Osteoblast (primary cell): ENCODE data around the gene ADM5. TPM values are rescaled to one million over a fixed set of nuclear protein-coding genes. Genes with fewer than 3 reads are reported as not detected.

ENCODE experiments used
- DNase-seq: peaks from one replicate; pipeline ENCODE4 v3.0.0; 2011; ENCODE audit warnings: low spot score, mixed read lengths; ENCODE audit not compliant: insufficient read length; ENCODE audit errors: missing footprints
- H2AFZ ChIP-seq: 2 replicates; pipeline ENCODE4 v1.6.0; 2011; ENCODE audit warnings: mild to moderate bottlenecking, low read length
- H3K27ac ChIP-seq: 2 replicates; pipeline ENCODE4 v1.5.1; 2011; ENCODE audit warnings: mild to moderate bottlenecking, low read depth, low read length, moderate library complexity
- H3K27me3 ChIP-seq: 2 replicates; pipeline ENCODE4 v1.6.0; 2012; ENCODE audit warnings: mild to moderate bottlenecking, control low read depth, inconsistent platforms, low read length, moderate library complexity; ENCODE audit not compliant: insufficient read depth
- H3K36me3 ChIP-seq: 2 replicates; pipeline ENCODE4 v1.5.1; 2011; ENCODE audit warnings: mild to moderate bottlenecking, low read length, control low read depth, moderate library complexity; ENCODE audit not compliant: insufficient read depth
- H3K4me1 ChIP-seq: 2 replicates; pipeline ENCODE4 v1.5.1; 2011; ENCODE audit warnings: mild to moderate bottlenecking, low read length, control low read depth, moderate library complexity; ENCODE audit not compliant: insufficient read depth
- H3K4me2 ChIP-seq: 2 replicates; pipeline ENCODE4 v1.6.0; 2011; ENCODE audit warnings: mild to moderate bottlenecking, low read length; ENCODE audit not compliant: insufficient read depth
- H3K4me3 ChIP-seq: fragments of 200-600 bp; sonication (generic); 3 replicates; pipeline ENCODE4 v1.5.1; 2012; ENCODE audit warnings: mild to moderate bottlenecking, low read length, inconsistent platforms; ENCODE audit not compliant: insufficient read depth
- H3K79me2 ChIP-seq: 2 replicates; pipeline ENCODE4 v1.6.0; 2012; ENCODE audit warnings: mild to moderate bottlenecking, low read length, control low read depth, inconsistent platforms; ENCODE audit not compliant: insufficient read depth
- H3K9me3 ChIP-seq: 2 replicates; pipeline ENCODE4 v1.5.1; 2011; ENCODE audit warnings: low read depth, low read length, control low read depth
- H4K20me1 ChIP-seq: 2 replicates; pipeline ENCODE4 v1.6.0; 2012; ENCODE audit warnings: mild to moderate bottlenecking, low read length, control low read depth; ENCODE audit not compliant: insufficient read depth
- total RNA-seq: library from RNA; depleted of rRNA; stranded (reverse); fragments of >200 nt; gene quantifications from 2 replicates; pipeline ENCODE4 v1.2.3, GENCODE V29; 2012
- TF ChIP-seq, protein P1 (sequence below): IDR thresholded peaks from 2 replicates; pipeline ENCODE4 v1.5.1; 2011; ENCODE audit warnings: mild to moderate bottlenecking, low read depth, low read length, moderate library complexity; ENCODE audit errors: extremely low read depth

ADM5 gene
- total RNA-seq, 1 donor: under 0.01 TPM

DNA sequence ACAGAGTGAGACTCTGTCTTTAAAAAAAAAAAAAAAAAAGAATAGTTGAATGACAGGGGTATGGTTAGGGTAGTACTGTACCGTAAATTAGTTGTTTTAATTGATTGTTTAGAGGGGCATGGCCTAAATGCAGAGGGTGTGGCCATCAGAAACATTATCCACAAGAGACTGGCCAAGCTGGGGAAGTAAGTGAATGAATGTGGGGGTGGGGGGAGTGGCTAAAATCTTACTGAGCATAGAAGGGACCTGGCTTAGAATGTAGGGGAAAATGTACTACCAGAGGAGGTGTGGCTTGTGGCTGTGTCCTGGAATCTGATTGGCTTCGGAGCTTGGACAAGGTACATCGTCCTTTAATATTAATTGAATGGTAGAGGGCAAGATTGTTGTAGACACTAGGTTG lies 19.9 kb upstream of the ADM5 start:
- H3K4me2 ChIP-seq: no peak overlapping the region
- peaks cover 9% of the 10 kb centered on the region for H3K36me3 ChIP-seq
- no peak overlapping the region for H3K4me3 ChIP-seq
- no peak overlapping the region for H3K27ac ChIP-seq
- H2AFZ ChIP-seq: no peak overlapping the region
- H3K79me2 ChIP-seq: peaks cover 23% of the 10 kb centered on the region
- no peaks in the 10 kb centered on the region for H3K27me3 ChIP-seq
- no peaks in the 10 kb centered on the region for H3K9me3 ChIP-seq
- no peaks in the 10 kb centered on the region for H4K20me1 ChIP-seq
- H3K4me1 ChIP-seq: peaks cover 13% of the 10 kb centered on the region
- DNase-seq: no peak
- TF ChIP-seq, protein P1, sequence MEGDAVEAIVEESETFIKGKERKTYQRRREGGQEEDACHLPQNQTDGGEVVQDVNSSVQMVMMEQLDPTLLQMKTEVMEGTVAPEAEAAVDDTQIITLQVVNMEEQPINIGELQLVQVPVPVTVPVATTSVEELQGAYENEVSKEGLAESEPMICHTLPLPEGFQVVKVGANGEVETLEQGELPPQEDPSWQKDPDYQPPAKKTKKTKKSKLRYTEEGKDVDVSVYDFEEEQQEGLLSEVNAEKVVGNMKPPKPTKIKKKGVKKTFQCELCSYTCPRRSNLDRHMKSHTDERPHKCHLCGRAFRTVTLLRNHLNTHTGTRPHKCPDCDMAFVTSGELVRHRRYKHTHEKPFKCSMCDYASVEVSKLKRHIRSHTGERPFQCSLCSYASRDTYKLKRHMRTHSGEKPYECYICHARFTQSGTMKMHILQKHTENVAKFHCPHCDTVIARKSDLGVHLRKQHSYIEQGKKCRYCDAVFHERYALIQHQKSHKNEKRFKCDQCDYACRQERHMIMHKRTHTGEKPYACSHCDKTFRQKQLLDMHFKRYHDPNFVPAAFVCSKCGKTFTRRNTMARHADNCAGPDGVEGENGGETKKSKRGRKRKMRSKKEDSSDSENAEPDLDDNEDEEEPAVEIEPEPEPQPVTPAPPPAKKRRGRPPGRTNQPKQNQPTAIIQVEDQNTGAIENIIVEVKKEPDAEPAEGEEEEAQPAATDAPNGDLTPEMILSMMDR: no peak

DNA sequence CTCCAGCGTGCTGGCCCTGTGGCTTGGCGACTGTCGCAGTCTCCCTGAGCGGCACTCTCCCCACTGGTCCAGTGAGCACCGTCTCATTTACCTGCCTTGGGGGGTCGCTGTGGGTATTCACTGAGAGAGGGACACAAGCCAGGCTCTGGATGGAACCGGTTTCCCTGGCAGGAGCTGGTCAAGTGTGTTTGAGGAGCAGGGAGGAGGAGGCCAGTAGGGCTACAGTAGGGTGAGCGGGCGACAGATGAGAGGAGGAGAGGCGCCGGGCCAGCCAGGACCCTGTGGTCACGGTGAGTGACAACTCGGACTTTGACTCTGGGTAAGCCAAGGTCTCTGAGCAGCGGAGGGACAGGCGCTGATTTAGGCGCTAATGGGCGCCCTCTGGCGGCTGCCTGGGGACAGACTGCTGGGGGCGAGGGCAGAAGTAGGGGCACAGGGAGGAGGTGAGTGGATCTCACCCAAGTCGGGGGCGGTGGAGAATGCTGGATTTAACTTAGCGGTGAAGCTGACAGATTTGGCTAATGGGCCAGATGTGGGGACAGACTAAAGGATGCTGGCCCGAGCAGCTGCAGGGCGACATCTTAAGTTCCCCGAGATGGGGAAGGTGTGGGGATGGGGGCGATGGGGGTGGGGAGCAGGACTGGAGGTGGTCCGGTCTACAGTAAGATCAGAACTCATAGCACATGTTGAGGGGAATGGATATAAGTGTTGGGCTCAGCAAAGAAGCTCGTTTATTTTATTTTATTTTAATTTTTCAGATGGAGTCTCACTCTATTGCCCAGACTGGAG lies 17.1 kb upstream of the ADM5 start:
- H3K27ac ChIP-seq: no peak overlapping the region
- H3K4me3 ChIP-seq: peak overlapping the region; percentile 49
- H3K4me2 ChIP-seq: peak overlapping the region; percentile 63
- peaks cover 8% of the 10 kb centered on the region for H3K79me2 ChIP-seq
- peak overlapping the region; percentile 69 for H2AFZ ChIP-seq
- H3K27me3 ChIP-seq: no peaks in the 10 kb centered on the region
- peaks cover 9% of the 10 kb centered on the region for H3K36me3 ChIP-seq
- peaks cover 7% of the 10 kb centered on the region for H3K4me1 ChIP-seq
- H4K20me1 ChIP-seq: no peaks in the 10 kb centered on the region
- TF ChIP-seq, protein P1: peak; percentile 87
- H3K9me3 ChIP-seq: no peaks in the 10 kb centered on the region
- DNase-seq: peak; percentile 98

GRCh38 chr19:49676136-49676783 lies 13.1 kb upstream of the ADM5 start:
- Histone ChIP-seq H3K79me2 (peaks cover 40% of the 10 kb centered on the region), H3K9me3 (no peaks in the 10 kb centered on the region), H4K20me1 (peaks cover 26% of the 10 kb centered on the region), H3K36me3 (no peaks in the 10 kb centered on the region), H3K4me2 (peak overlapping the region; percentile 100), H3K27me3 (no peaks in the 10 kb centered on the region), H3K4me1 (peaks cover 21% of the 10 kb centered on the region), H3K4me3 (peak overlapping the region; percentile 75), H2AFZ (peak overlapping the region; percentile 100), H3K27ac (peak overlapping the region; percentile 100)
- DNase-seq: peak; percentile 100
- TF ChIP-seq, protein P1: no peak

GRCh38 chr19:49676784-49677230 lies 12.6 kb upstream of the ADM5 start:
- TF ChIP-seq, protein P1: no peak
- peak overlapping the region; percentile 100 for H3K27ac ChIP-seq
- peak overlapping the region; percentile 99 for H3K4me3 ChIP-seq
- peak overlapping the region; percentile 100 for H3K4me2 ChIP-seq
- peaks cover 21% of the 10 kb centered on the region for H3K4me1 ChIP-seq
- peak; percentile 100 for DNase-seq
- H3K9me3 ChIP-seq: no peaks in the 10 kb centered on the region
- H3K79me2 ChIP-seq: peaks cover 42% of the 10 kb centered on the region
- no peaks in the 10 kb centered on the region for H3K27me3 ChIP-seq
- peaks cover 3% of the 10 kb centered on the region for H3K36me3 ChIP-seq
- H4K20me1 ChIP-seq: peaks cover 29% of the 10 kb centered on the region
- H2AFZ ChIP-seq: peak overlapping the region; percentile 83
